Measurements from ENCODE around the gene LIMS1.

DNA sequence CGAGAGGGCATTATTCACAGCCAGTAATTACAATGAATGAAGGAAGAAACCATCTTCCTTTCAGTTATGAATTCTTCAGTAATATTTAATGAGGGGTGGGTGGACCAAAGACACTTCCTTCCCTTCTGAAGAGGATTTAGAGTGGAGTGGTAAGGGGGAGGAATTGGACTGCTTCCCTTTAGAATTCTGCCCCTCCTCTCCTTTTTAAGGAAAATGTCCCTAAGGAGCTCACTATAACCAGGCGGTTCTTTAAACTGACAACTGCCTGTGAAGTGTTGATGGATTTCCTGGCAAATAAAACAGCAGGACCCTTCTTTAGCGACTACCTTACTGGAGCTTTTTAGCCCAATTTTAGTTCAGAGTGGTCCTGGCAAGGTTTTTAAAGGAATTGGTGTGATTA, 86.4 kb downstream of the LIMS1 start:
- TF ChIP-seq POLR2AphosphoS5 (IDR thresholded peaks at IDR 0.05; ENCODE audit: low read depth) (no peak), EZH2 (IDR thresholded peaks at IDR 0.05; ENCODE audit: low read depth, unreplicated experiment) (no peak), ZNF331 (CRISPR knock-in tag; IDR thresholded peaks at IDR 0.05; ENCODE audit: low read depth) (no peak), EZH2phosphoT487 (IDR thresholded peaks at IDR 0.05; ENCODE audit: unreplicated experiment) (no peak), STAT1 (IDR thresholded peaks at IDR 0.05; ENCODE audit: unreplicated experiment) (no peak), JUNB (IDR thresholded peaks at IDR 0.05; ENCODE audit: unreplicated experiment) (no peak), CREB1 (CRISPR knock-in tag; IDR thresholded peaks at IDR 0.05; ENCODE audit: low read depth) (no peak), ZNF114 (CRISPR knock-in tag; IDR thresholded peaks at IDR 0.05) (no peak)
- TF ChIP-seq, protein P1, sequence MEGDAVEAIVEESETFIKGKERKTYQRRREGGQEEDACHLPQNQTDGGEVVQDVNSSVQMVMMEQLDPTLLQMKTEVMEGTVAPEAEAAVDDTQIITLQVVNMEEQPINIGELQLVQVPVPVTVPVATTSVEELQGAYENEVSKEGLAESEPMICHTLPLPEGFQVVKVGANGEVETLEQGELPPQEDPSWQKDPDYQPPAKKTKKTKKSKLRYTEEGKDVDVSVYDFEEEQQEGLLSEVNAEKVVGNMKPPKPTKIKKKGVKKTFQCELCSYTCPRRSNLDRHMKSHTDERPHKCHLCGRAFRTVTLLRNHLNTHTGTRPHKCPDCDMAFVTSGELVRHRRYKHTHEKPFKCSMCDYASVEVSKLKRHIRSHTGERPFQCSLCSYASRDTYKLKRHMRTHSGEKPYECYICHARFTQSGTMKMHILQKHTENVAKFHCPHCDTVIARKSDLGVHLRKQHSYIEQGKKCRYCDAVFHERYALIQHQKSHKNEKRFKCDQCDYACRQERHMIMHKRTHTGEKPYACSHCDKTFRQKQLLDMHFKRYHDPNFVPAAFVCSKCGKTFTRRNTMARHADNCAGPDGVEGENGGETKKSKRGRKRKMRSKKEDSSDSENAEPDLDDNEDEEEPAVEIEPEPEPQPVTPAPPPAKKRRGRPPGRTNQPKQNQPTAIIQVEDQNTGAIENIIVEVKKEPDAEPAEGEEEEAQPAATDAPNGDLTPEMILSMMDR (conservative IDR thresholded peaks at IDR 0.05; ENCODE audit: low read depth in 2 of 2), result no peak
- TF ChIP-seq, protein P2, sequence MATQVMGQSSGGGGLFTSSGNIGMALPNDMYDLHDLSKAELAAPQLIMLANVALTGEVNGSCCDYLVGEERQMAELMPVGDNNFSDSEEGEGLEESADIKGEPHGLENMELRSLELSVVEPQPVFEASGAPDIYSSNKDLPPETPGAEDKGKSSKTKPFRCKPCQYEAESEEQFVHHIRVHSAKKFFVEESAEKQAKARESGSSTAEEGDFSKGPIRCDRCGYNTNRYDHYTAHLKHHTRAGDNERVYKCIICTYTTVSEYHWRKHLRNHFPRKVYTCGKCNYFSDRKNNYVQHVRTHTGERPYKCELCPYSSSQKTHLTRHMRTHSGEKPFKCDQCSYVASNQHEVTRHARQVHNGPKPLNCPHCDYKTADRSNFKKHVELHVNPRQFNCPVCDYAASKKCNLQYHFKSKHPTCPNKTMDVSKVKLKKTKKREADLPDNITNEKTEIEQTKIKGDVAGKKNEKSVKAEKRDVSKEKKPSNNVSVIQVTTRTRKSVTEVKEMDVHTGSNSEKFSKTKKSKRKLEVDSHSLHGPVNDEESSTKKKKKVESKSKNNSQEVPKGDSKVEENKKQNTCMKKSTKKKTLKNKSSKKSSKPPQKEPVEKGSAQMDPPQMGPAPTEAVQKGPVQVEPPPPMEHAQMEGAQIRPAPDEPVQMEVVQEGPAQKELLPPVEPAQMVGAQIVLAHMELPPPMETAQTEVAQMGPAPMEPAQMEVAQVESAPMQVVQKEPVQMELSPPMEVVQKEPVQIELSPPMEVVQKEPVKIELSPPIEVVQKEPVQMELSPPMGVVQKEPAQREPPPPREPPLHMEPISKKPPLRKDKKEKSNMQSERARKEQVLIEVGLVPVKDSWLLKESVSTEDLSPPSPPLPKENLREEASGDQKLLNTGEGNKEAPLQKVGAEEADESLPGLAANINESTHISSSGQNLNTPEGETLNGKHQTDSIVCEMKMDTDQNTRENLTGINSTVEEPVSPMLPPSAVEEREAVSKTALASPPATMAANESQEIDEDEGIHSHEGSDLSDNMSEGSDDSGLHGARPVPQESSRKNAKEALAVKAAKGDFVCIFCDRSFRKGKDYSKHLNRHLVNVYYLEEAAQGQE (IDR thresholded peaks at IDR 0.05; ENCODE audit: unreplicated experiment), result no peak
- TF ChIP-seq, protein P3, sequence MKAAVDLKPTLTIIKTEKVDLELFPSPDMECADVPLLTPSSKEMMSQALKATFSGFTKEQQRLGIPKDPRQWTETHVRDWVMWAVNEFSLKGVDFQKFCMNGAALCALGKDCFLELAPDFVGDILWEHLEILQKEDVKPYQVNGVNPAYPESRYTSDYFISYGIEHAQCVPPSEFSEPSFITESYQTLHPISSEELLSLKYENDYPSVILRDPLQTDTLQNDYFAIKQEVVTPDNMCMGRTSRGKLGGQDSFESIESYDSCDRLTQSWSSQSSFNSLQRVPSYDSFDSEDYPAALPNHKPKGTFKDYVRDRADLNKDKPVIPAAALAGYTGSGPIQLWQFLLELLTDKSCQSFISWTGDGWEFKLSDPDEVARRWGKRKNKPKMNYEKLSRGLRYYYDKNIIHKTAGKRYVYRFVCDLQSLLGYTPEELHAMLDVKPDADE (IDR thresholded peaks at IDR 0.05), result no peak
- TF ChIP-seq, protein P4, sequence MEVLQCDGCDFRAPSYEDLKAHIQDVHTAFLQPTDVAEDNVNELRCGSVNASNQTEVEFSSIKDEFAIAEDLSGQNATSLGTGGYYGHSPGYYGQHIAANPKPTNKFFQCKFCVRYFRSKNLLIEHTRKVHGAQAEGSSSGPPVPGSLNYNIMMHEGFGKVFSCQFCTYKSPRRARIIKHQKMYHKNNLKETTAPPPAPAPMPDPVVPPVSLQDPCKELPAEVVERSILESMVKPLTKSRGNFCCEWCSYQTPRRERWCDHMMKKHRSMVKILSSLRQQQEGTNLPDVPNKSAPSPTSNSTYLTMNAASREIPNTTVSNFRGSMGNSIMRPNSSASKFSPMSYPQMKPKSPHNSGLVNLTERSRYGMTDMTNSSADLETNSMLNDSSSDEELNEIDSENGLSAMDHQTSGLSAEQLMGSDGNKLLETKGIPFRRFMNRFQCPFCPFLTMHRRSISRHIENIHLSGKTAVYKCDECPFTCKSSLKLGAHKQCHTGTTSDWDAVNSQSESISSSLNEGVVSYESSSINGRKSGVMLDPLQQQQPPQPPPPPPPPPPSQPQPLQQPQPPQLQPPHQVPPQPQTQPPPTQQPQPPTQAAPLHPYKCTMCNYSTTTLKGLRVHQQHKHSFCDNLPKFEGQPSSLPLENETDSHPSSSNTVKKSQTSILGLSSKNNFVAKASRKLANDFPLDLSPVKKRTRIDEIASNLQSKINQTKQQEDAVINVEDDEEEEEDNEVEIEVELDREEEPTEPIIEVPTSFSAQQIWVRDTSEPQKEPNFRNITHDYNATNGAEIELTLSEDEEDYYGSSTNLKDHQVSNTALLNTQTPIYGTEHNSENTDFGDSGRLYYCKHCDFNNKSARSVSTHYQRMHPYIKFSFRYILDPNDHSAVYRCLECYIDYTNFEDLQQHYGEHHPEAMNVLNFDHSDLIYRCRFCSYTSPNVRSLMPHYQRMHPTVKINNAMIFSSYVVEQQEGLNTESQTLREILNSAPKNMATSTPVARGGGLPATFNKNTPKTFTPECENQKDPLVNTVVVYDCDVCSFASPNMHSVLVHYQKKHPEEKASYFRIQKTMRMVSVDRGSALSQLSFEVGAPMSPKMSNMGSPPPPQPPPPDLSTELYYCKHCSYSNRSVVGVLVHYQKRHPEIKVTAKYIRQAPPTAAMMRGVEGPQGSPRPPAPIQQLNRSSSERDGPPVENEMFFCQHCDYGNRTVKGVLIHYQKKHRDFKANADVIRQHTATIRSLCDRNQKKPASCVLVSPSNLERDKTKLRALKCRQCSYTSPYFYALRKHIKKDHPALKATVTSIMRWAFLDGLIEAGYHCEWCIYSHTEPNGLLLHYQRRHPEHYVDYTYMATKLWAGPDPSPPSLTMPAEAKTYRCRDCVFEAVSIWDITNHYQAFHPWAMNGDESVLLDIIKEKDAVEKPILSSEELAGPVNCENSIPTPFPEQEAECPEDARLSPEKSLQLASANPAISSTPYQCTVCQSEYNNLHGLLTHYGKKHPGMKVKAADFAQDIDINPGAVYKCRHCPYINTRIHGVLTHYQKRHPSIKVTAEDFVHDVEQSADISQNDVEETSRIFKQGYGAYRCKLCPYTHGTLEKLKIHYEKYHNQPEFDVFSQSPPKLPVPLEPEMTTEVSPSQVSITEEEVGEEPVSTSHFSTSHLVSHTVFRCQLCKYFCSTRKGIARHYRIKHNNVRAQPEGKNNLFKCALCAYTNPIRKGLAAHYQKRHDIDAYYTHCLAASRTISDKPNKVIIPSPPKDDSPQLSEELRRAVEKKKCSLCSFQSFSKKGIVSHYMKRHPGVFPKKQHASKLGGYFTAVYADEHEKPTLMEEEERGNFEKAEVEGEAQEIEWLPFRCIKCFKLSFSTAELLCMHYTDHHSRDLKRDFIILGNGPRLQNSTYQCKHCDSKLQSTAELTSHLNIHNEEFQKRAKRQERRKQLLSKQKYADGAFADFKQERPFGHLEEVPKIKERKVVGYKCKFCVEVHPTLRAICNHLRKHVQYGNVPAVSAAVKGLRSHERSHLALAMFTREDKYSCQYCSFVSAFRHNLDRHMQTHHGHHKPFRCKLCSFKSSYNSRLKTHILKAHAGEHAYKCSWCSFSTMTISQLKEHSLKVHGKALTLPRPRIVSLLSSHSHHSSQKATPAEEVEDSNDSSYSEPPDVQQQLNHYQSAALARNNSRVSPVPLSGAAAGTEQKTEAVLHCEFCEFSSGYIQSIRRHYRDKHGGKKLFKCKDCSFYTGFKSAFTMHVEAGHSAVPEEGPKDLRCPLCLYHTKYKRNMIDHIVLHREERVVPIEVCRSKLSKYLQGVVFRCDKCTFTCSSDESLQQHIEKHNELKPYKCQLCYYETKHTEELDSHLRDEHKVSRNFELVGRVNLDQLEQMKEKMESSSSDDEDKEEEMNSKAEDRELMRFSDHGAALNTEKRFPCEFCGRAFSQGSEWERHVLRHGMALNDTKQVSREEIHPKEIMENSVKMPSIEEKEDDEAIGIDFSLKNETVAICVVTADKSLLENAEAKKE (CRISPR knock-in tag; IDR thresholded peaks at IDR 0.05), result no peak

Data from GM23338 (cell line).